H9 (cell line): ENCODE measurements around the gene ADIG. TPM values are rescaled to one million over a fixed set of nuclear protein-coding genes. Genes with fewer than 3 reads are reported as not detected.

ENCODE experiments used
- DNase-seq: peaks from one replicate; pipeline ENCODE4 v3.0.0-alpha.2; 2017
- H2AFZ ChIP-seq: one replicate; pipeline ENCODE4 v1.6.1; 2013; ENCODE audit warnings: mild to moderate bottlenecking, low read length, control low read depth, moderate library complexity
- H2AK5ac ChIP-seq: 2 replicates; pipeline ENCODE4 v1.6.1; 2013; ENCODE audit warnings: low read length, control low read depth, mixed read lengths; ENCODE audit not compliant: insufficient read length
- H2BK120ac ChIP-seq: one replicate; pipeline ENCODE4 v1.6.1; 2013; ENCODE audit warnings: low read depth, mild to moderate bottlenecking, low read length, control low read depth, inconsistent platforms; ENCODE audit not compliant: poor library complexity, severe bottlenecking
- H2BK12ac ChIP-seq: 2 replicates; pipeline ENCODE4 v1.6.1; 2013; ENCODE audit warnings: low read length, control low read depth, mixed read lengths, low read depth; ENCODE audit not compliant: insufficient read length
- H2BK15ac ChIP-seq: 2 replicates; pipeline ENCODE4 v1.6.1; 2013; ENCODE audit warnings: low read depth, low read length, control low read depth
- H2BK20ac ChIP-seq: one replicate; pipeline ENCODE4 v1.6.1; 2013; ENCODE audit warnings: low read depth, mild to moderate bottlenecking, low read length, control low read depth, inconsistent platforms; ENCODE audit not compliant: poor library complexity, severe bottlenecking
- H2BK5ac ChIP-seq: 2 replicates; pipeline ENCODE4 v1.6.1; 2013; ENCODE audit warnings: low read length, control low read depth, mixed read lengths; ENCODE audit not compliant: insufficient read length
- H3K14ac ChIP-seq: 2 replicates; pipeline ENCODE4 v1.6.1; 2013; ENCODE audit warnings: low read length, control low read depth; ENCODE audit not compliant: insufficient read depth
- H3K18ac ChIP-seq: 2 replicates; pipeline ENCODE4 v1.6.1; 2013; ENCODE audit warnings: low read depth, mild to moderate bottlenecking, mixed read lengths, low read length, control low read depth; ENCODE audit not compliant: insufficient read length
- H3K23ac ChIP-seq: 2 replicates; pipeline ENCODE4 v1.6.1; 2013; ENCODE audit warnings: low read length, control low read depth, mixed read lengths, low read depth; ENCODE audit not compliant: insufficient read length
- H3K23me2 ChIP-seq: 2 replicates; pipeline ENCODE4 v1.6.1; 2013; ENCODE audit warnings: low read depth, mild to moderate bottlenecking, mixed read lengths, low read length, control low read depth; ENCODE audit not compliant: insufficient read length, poor library complexity, severe bottlenecking
- H3K27ac ChIP-seq: 2 replicates; pipeline ENCODE4 v1.5.1; 2013; ENCODE audit warnings: low read length, control low read depth, mixed read lengths, low read depth; ENCODE audit not compliant: insufficient read length
- H3K27me3 ChIP-seq: 2 replicates; pipeline ENCODE4 v1.6.1; 2013; ENCODE audit warnings: low read length, control low read depth, inconsistent platforms; ENCODE audit not compliant: insufficient read depth
- H3K4ac ChIP-seq: 2 replicates; pipeline ENCODE4 v1.6.1; 2013; ENCODE audit warnings: low read depth, mild to moderate bottlenecking, control low read depth, inconsistent platforms, low read length, moderate library complexity
- H3K4me1 ChIP-seq: 2 replicates; pipeline ENCODE4 v1.6.1; 2013; ENCODE audit warnings: low read length, control low read depth, inconsistent platforms; ENCODE audit not compliant: insufficient read depth
- H3K4me2 ChIP-seq: 2 replicates; pipeline ENCODE4 v1.6.1; 2013; ENCODE audit warnings: low read length, control low read depth, mixed read lengths; ENCODE audit not compliant: insufficient read length, insufficient read depth
- H3K56ac ChIP-seq: 2 replicates; pipeline ENCODE4 v1.6.1; 2013; ENCODE audit warnings: low read depth, mild to moderate bottlenecking, mixed read lengths, low read length, control low read depth; ENCODE audit not compliant: insufficient read length
- H3K79me1 ChIP-seq: 2 replicates; pipeline ENCODE4 v1.6.1; 2013; ENCODE audit warnings: low read depth, mild to moderate bottlenecking, moderate library complexity, low read length, control low read depth, inconsistent platforms; ENCODE audit not compliant: insufficient read depth, poor library complexity, severe bottlenecking
- H3K79me2 ChIP-seq: 2 replicates; pipeline ENCODE4 v1.6.1; 2013; ENCODE audit warnings: low read length, control low read depth, inconsistent platforms; ENCODE audit not compliant: insufficient read depth
- H3K9ac ChIP-seq: 2 replicates; pipeline ENCODE4 v1.6.1; 2013; ENCODE audit warnings: low read length, control low read depth, mixed read lengths; ENCODE audit not compliant: insufficient read length; ENCODE audit errors: extremely low read depth
- H3K9me3 ChIP-seq: one replicate; pipeline ENCODE4 v1.6.1; 2013; ENCODE audit warnings: low read depth, low read length, inconsistent platforms; ENCODE audit not compliant: control insufficient read depth
- H3T11ph ChIP-seq: one replicate; pipeline ENCODE4 v1.6.1; 2013; ENCODE audit warnings: mild to moderate bottlenecking, low read length, control low read depth, inconsistent platforms
- H4K20me1 ChIP-seq: one replicate; pipeline ENCODE4 v1.6.1; 2013; ENCODE audit not compliant: control insufficient read depth, insufficient read length, insufficient read depth
- H4K5ac ChIP-seq: 2 replicates; pipeline ENCODE4 v1.6.1; 2013; ENCODE audit warnings: low read depth, mild to moderate bottlenecking, mixed read lengths, low read length, control low read depth; ENCODE audit not compliant: insufficient read length
- H4K8ac ChIP-seq: replicated peaks from 2 replicates; pipeline ENCODE4 v1.6.1; 2013; ENCODE audit warnings: low read length, control low read depth, mixed read lengths, low read depth; ENCODE audit not compliant: insufficient read length
- H4K91ac ChIP-seq: 2 replicates; pipeline ENCODE4 v1.6.1; 2013; ENCODE audit warnings: low read depth, mild to moderate bottlenecking, moderate library complexity, mixed read lengths, low read length, control low read depth; ENCODE audit not compliant: insufficient read length
- H3K27ac Mint-ChIP-seq, 3 experiments: 2 replicates in 2 of 3; 3 replicates in 1 of 3; pipeline ENCODE4 v1.8.0; 2020 to 2021; ENCODE audit warnings: mixed read lengths in 3 of 3, mild to moderate bottlenecking in 1 of 3, moderate library complexity in 1 of 3
- H3K27me3 Mint-ChIP-seq: 2 replicates; pipeline ENCODE4 v1.8.0; 2021; ENCODE audit warnings: low read depth, mild to moderate bottlenecking, moderate library complexity, mixed read lengths
- H3K36me3 Mint-ChIP-seq, 3 experiments: 2 replicates in 2 of 3; 3 replicates in 1 of 3; pipeline ENCODE4 v1.8.0; 2020 to 2021; ENCODE audit warnings: low read depth in 3 of 3, mixed read lengths in 3 of 3; ENCODE audit not compliant: insufficient read depth in 1 of 3
- H3K4me1 Mint-ChIP-seq, 2 experiments: 2 replicates each; pipeline ENCODE4 v1.8.0; 2020; ENCODE audit warnings: mixed read lengths in 2 of 2
- H3K4me3 Mint-ChIP-seq, 2 experiments: 2 replicates in 1 of 2; 3 replicates in 1 of 2; pipeline ENCODE4 v1.8.0; 2020 to 2021; ENCODE audit warnings: mild to moderate bottlenecking in 2 of 2, mixed read lengths in 2 of 2, moderate library complexity in 1 of 2
- H3K9me3 Mint-ChIP-seq, 2 experiments: 2 replicates in 1 of 2; 3 replicates in 1 of 2; pipeline ENCODE4 v1.8.0; 2020; ENCODE audit warnings: mild to moderate bottlenecking in 2 of 2, mixed read lengths in 2 of 2, moderate library complexity in 1 of 2
- CTCF ChIP-seq: fragments of 200-600 bp; sonication (generic); conservative IDR thresholded peaks from 3 replicates; pipeline ENCODE4 v1.8.0; 2021; ENCODE audit warnings: antibody characterized with exemption, mild to moderate bottlenecking
- WGBS: extraction: QIAGEN DNeasy Blood & Tissue Kit; methylation state at CpG from one replicate; pipeline ENCODE4 v1.1.7; 2013; ENCODE audit warnings: missing lambda C conversion rate, low lambda C conversion rate, mixed read lengths; ENCODE audit not compliant: insufficient read length; ENCODE audit errors: extremely low coverage; 5-methylcytosine and 5-hydroxymethylcytosine counted together
- total RNA-seq: library from RNA; stranded (reverse); gene quantifications from 2 replicates; pipeline ENCODE4 v1.2.1, GENCODE V29; 2021

Gene ADIG
- total RNA-seq, 1 experiment from 2014 or later, result not detected

GRCh38 chr20:38599410-38599882, 18.4 kb downstream of the ADIG start:
- no CpG with 5 or more reads among the region's 9 CpGs for WGBS
- H3K23me2 ChIP-seq, result no peaks in the 10 kb centered on the region
- no peak overlapping the region for H2BK20ac ChIP-seq
- H4K5ac ChIP-seq, result no peak overlapping the region
- no peak overlapping the region for H3K4me3 Mint-ChIP-seq
- no peaks in the 10 kb centered on the region for H3K79me2 ChIP-seq
- H3K4me1 ChIP-seq, result no peaks in the 10 kb centered on the region; the same call in 1 of the 2 replicates
- H3K9me3 Mint-ChIP-seq, result peaks cover 10 to 12% of the 10 kb centered on the region in 2 experiments
- H3K14ac ChIP-seq, result no peak overlapping the region
- no peak overlapping the region for H3K18ac ChIP-seq
- H4K91ac ChIP-seq, result no peak overlapping the region
- no peaks in the 10 kb centered on the region for H3K27me3 ChIP-seq
- H3K36me3 Mint-ChIP-seq, result peaks cover 5 to 10% (median 5%) of the 10 kb centered on the region in 3 experiments; a peak in 6 of 7 replicates
- H2BK5ac ChIP-seq, result no peak overlapping the region
- TF ChIP-seq CTCF, result no peak
- no peak overlapping the region for H2BK120ac ChIP-seq
- H3K23ac ChIP-seq, result no peak overlapping the region
- no peaks in the 10 kb centered on the region for H3K79me1 ChIP-seq
- H2BK15ac ChIP-seq, result no peak overlapping the region
- H2AFZ ChIP-seq, result no peak overlapping the region
- H2BK12ac ChIP-seq, result no peak overlapping the region
- no peak overlapping the region for H4K8ac ChIP-seq
- no peak overlapping the region for H3K9ac ChIP-seq
- no peak overlapping the region for H3K27ac ChIP-seq
- no peaks in the 10 kb centered on the region for H3K9me3 ChIP-seq
- H4K20me1 ChIP-seq, result no peaks in the 10 kb centered on the region
- H3K27me3 Mint-ChIP-seq, result peaks cover 21% of the 10 kb centered on the region
- H3T11ph ChIP-seq, result no peak overlapping the region
- no peak overlapping the region for H2AK5ac ChIP-seq
- no peak for DNase-seq
- H3K27ac Mint-ChIP-seq, result no peak overlapping the region
- H3K4me1 Mint-ChIP-seq, result peaks cover 20 to 24% of the 10 kb centered on the region in 2 experiments
- no peak overlapping the region for H3K56ac ChIP-seq
- H3K4ac ChIP-seq, result no peak overlapping the region
- H3K4me2 ChIP-seq, result no peak overlapping the region
